H1 (cell line): ENCODE data around the gene MAPRE3. TPM values are rescaled to one million over a fixed set of nuclear protein-coding genes. Genes with fewer than 3 reads are reported as not detected.

Experiments used
- BCL11A ChIP-seq, 2 experiments: IDR thresholded peaks; one replicate each; pipeline ENCODE4 v1.6.1; 2011; ENCODE audit warnings: low read depth in 2 of 2, low read length in 2 of 2, mild to moderate bottlenecking in 2 of 2
- BRCA1 ChIP-seq: IDR thresholded peaks from 2 replicates; pipeline ENCODE4 v1.6.1; 2012; ENCODE audit warnings: low read depth, low read length, improper control_type of control experiment
- NANOG ChIP-seq: IDR thresholded peaks from 2 replicates; pipeline ENCODE4 v1.6.1; 2011; ENCODE audit warnings: low read length, low read depth, mild to moderate bottlenecking, inconsistent platforms; ENCODE audit not compliant: insufficient read depth, poor library complexity, severe bottlenecking
- RXRA ChIP-seq: IDR thresholded peaks from 2 replicates; pipeline ENCODE4 v1.6.1; 2011; ENCODE audit warnings: low read depth, mild to moderate bottlenecking, low read length, moderate library complexity; ENCODE audit not compliant: insufficient read depth
- polyA plus RNA-seq, 7 experiments: library from polyadenylated mRNA; depleted of rRNA in 3 of 7; stranded (reverse) in 5 of 7; unstranded in 2 of 7; fragments of >200 nt in 5 of 7; fragments of 200-250 nt in 2 of 7; gene quantifications; 1 replicate in 5 of 7; 2 replicates in 1 of 7; 4 replicates in 1 of 7; pipeline versions ENCODE4 v1.2.1 to v1.2.3, GENCODE V29; 2011 to 2013; ENCODE audit warnings: missing spikeins in 2 of 7, mixed read lengths in 2 of 7
- total RNA-seq: library from RNA; stranded (reverse); fragmentation: NEBNext Ultra II Directional; extraction: Animal tissue kit (Norgen Biotek cat#: 25700); gene quantifications from 2 replicates; pipeline ENCODE4 v1.2.1, GENCODE V29; 2021

MAPRE3 gene
- total and polyA plus RNA-seq, 2 of the 8 experiments (the other 6 are each of a cell fraction or from before 2014, with no cell fraction given) = 4.9 to 6.6 TPM

GRCh38 chr2:27069436-27069835 is 99.0 kb downstream of the MAPRE3 start (continued):
- no peak for TF ChIP-seq BCL11A (IDR thresholded peaks at IDR 0.05; ENCODE audit: low read depth in 2 of 2, low read length in 2 of 2)
- TF ChIP-seq NANOG = no peak
- TF ChIP-seq BRCA1 = no peak
- TF ChIP-seq RXRA = no peak
